Caco-2 (cell line): Measurements from ENCODE around the gene BIN2. TPM values are rescaled to one million over a fixed set of nuclear protein-coding genes. Genes with fewer than 3 reads are reported as not detected.

ENCODE experiments used
- BruUV-seq: library from RNA; stranded (reverse); fragments of 400-500 nt; replicated peaks from 2 replicates; lab custom pipeline; 2021; lab: Mats Ljungman, UMichigan
- CTCF ChIA-PET: fragments of 300-600 bp; sonication (Branson Sonifier 250); formaldehyde crosslinking; loops from one replicate; lab custom pipeline; 2022; ENCODE audit warnings: antibody characterized with exemption; lab: Charles Lee
- POLR2A ChIA-PET: fragments of 300-600 bp; sonication (Branson Sonifier 250); formaldehyde crosslinking; loops from one replicate; lab custom pipeline; 2022; ENCODE audit warnings: antibody characterized with exemption; lab: Charles Lee
- DNase-seq, 2 experiments: peaks; one replicate each; pipeline versions ENCODE4 v3.0.0 to v3.0.0-alpha.2; 2020 to 2022
- H3K27me3 ChIP-seq: replicated peaks from 2 replicates; pipeline ENCODE4 v1.6.0; 2011; ENCODE audit warnings: low read length; ENCODE audit not compliant: control insufficient read depth, insufficient read depth
- H3K36me3 ChIP-seq: 2 replicates; pipeline ENCODE4 v1.5.1; 2011; ENCODE audit warnings: low read length; ENCODE audit not compliant: control insufficient read depth, insufficient read depth
- H3K4me1 ChIP-seq: fragments of 250-450 bp; sonication (Bioruptor Pico); 2 replicates; pipeline ENCODE4 v1.5.1; 2020; ENCODE audit warnings: mild to moderate bottlenecking
- H3K4me3 ChIP-seq: 2 replicates; pipeline ENCODE4 v1.5.1; 2011; ENCODE audit warnings: low read depth, mild to moderate bottlenecking, control low read depth, low read length
- H3K9me3 ChIP-seq: fragments of 250-450 bp; sonication (Bioruptor Pico); 2 replicates; pipeline ENCODE4 v1.5.1; 2020; ENCODE audit warnings: mild to moderate bottlenecking, moderate library complexity
- H3K27ac Mint-ChIP-seq: one replicate; pipeline ENCODE4 v1.8.0; 2022; ENCODE audit warnings: mixed read lengths; ENCODE audit not compliant: unreplicated experiment
- H3K27me3 Mint-ChIP-seq: one replicate; pipeline ENCODE4 v1.8.0; 2022; ENCODE audit warnings: mixed read lengths; ENCODE audit not compliant: insufficient read depth, unreplicated experiment
- H3K36me3 Mint-ChIP-seq: one replicate; pipeline ENCODE4 v1.8.0; 2022; ENCODE audit warnings: mild to moderate bottlenecking, mixed read lengths; ENCODE audit not compliant: insufficient read depth, unreplicated experiment
- H3K4me1 Mint-ChIP-seq: one replicate; pipeline ENCODE4 v1.8.0; 2022; ENCODE audit warnings: low read depth, mixed read lengths; ENCODE audit not compliant: unreplicated experiment
- H3K4me3 Mint-ChIP-seq: one replicate; pipeline ENCODE4 v1.8.0; 2022; ENCODE audit warnings: mild to moderate bottlenecking, moderate library complexity, mixed read lengths; ENCODE audit not compliant: unreplicated experiment
- H3K9me3 Mint-ChIP-seq: one replicate; pipeline ENCODE4 v1.8.0; 2022; ENCODE audit warnings: mixed read lengths; ENCODE audit not compliant: unreplicated experiment
- intact Hi-C: fragments of 100-400 bp; cut with micrococcal nuclease; formaldehyde crosslinking; loops from one replicate; pipeline ENCODE4 v1.10.0; 2022; ENCODE audit not compliant: unreplicated experiment
- total RNA-seq: library from RNA; stranded (reverse); gene quantifications from 2 replicates; pipeline ENCODE4 v1.2.3, GENCODE V29; 2022
- TF ChIP-seq, protein P1 (sequence below), 2 experiments: fragments of 200-600 bp in 1 of 2; IDR thresholded peaks; 1 replicate in 1 of 2; 2 replicates in 1 of 2; pipeline versions ENCODE4 v1.5.1 to v1.8.0; 2011 to 2022; ENCODE audit warnings: antibody characterized with exemption in 1 of 2, control low read depth in 1 of 2, inconsistent platforms in 1 of 2, low read depth in 1 of 2, low read length in 1 of 2, mild to moderate bottlenecking in 1 of 2, moderate library complexity in 1 of 2; ENCODE audit not compliant: insufficient read depth in 1 of 2, severe bottlenecking in 1 of 2, unreplicated experiment in 1 of 2

Gene BIN2
- total RNA-seq, 1 experiment from 2014 or later = 0.18 TPM

- H3K27ac Mint-ChIP-seq = no peak overlapping the region
- Histone ChIP-seq H3K36me3 (no peaks in the 10 kb centered on the region; the same call in none of the 2 replicates), H3K4me3 (no peak overlapping the region), H3K9me3 (no peaks in the 10 kb centered on the region), H3K27me3 (no peaks in the 10 kb centered on the region), H3K4me1 (no peaks in the 10 kb centered on the region)
- H3K4me1 Mint-ChIP-seq = no peaks in the 10 kb centered on the region
- peaks cover 72% of the 10 kb centered on the region for H3K36me3 Mint-ChIP-seq
- intact Hi-C loops = no loop called here
- H3K4me3 Mint-ChIP-seq = no peak overlapping the region
- no peaks in the 10 kb centered on the region for H3K9me3 Mint-ChIP-seq
- ChIA-PET CTCF (interaction anchor here (0.8 kb wide), 1 partner anchor 86 kb away, joined by 3 read pairs; no protein-coding TSS in a partner anchor), POLR2A (no interaction called here)
- no peak for DNase-seq
- H3K27me3 Mint-ChIP-seq = no peaks in the 10 kb centered on the region
- BruUV-seq = no TSS peak
- TF ChIP-seq, protein P1, sequence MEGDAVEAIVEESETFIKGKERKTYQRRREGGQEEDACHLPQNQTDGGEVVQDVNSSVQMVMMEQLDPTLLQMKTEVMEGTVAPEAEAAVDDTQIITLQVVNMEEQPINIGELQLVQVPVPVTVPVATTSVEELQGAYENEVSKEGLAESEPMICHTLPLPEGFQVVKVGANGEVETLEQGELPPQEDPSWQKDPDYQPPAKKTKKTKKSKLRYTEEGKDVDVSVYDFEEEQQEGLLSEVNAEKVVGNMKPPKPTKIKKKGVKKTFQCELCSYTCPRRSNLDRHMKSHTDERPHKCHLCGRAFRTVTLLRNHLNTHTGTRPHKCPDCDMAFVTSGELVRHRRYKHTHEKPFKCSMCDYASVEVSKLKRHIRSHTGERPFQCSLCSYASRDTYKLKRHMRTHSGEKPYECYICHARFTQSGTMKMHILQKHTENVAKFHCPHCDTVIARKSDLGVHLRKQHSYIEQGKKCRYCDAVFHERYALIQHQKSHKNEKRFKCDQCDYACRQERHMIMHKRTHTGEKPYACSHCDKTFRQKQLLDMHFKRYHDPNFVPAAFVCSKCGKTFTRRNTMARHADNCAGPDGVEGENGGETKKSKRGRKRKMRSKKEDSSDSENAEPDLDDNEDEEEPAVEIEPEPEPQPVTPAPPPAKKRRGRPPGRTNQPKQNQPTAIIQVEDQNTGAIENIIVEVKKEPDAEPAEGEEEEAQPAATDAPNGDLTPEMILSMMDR (IDR thresholded peaks at IDR 0.05; ENCODE audit: insufficient read depth in 1 of 2, low read depth in 1 of 2, low read length in 1 of 2, severe bottlenecking in 1 of 2, unreplicated experiment in 1 of 2) = no peak
Measured at GRCh38 chr12:51254536-51254935, 69.4 kb downstream of the BIN2 start.

- no peaks in the 10 kb centered on the region for H3K4me1 Mint-ChIP-seq
- no peak overlapping the region for H3K27ac Mint-ChIP-seq
- no peak overlapping the region for H3K4me3 Mint-ChIP-seq
- no peaks in the 10 kb centered on the region for H3K9me3 Mint-ChIP-seq
- H3K27me3 Mint-ChIP-seq = no peaks in the 10 kb centered on the region
- DNase-seq = no peak
- intact Hi-C loops = no loop called here
- ChIA-PET POLR2A (interaction anchor here (0.5 kb wide), 1 partner anchor 254 kb away, joined by 3 read pairs; no protein-coding TSS in a partner anchor), CTCF (interaction anchor here (0.7 to 1.1 kb wide), 3 partner anchors 17 to 171 kb away, joined by 3 read pairs; partner anchors contain the start of gene SMAGP)
- no peaks in the 10 kb centered on the region for H3K9me3 ChIP-seq
- TF ChIP-seq, protein P1 (IDR thresholded peaks at IDR 0.05; ENCODE audit: insufficient read depth in 1 of 2, low read depth in 1 of 2, low read length in 1 of 2, severe bottlenecking in 1 of 2, unreplicated experiment in 1 of 2) = no peak
- H3K4me3 ChIP-seq = no peak overlapping the region
- H3K27me3 ChIP-seq = no peaks in the 10 kb centered on the region
- H3K36me3 ChIP-seq = no peaks in the 10 kb centered on the region; the same call in none of the 2 replicates
- peaks cover 76% of the 10 kb centered on the region for H3K36me3 Mint-ChIP-seq
- no TSS peak for BruUV-seq
- no peaks in the 10 kb centered on the region for H3K4me1 ChIP-seq
Measured at GRCh38 chr12:51253276-51253675, 70.7 kb downstream of the BIN2 start.

GRCh38 chr12:51247523-51248206 is 76.3 kb downstream of the BIN2 start:
- H3K4me1 Mint-ChIP-seq = no peaks in the 10 kb centered on the region
- intact Hi-C loops = no loop called here
- H3K27ac Mint-ChIP-seq = no peak overlapping the region
- peaks cover 81% of the 10 kb centered on the region for H3K36me3 Mint-ChIP-seq
- peaks cover 4% of the 10 kb centered on the region for H3K36me3 ChIP-seq
- H3K9me3 ChIP-seq = no peaks in the 10 kb centered on the region
- H3K4me3 Mint-ChIP-seq = no peak overlapping the region
- ChIA-PET POLR2A (no interaction called here), CTCF (interaction anchor here (2.2 kb wide), 1 partner anchor 9 kb away, joined by 6 read pairs; the partner anchor contains the start of gene DAZAP2)
- H3K9me3 Mint-ChIP-seq = no peaks in the 10 kb centered on the region
- BruUV-seq = no TSS peak
- no peak for DNase-seq
- no peaks in the 10 kb centered on the region for H3K27me3 ChIP-seq
- no peak overlapping the region for H3K4me3 ChIP-seq
- TF ChIP-seq, protein P1 (IDR thresholded peaks at IDR 0.05; ENCODE audit: insufficient read depth in 1 of 2, low read depth in 1 of 2, low read length in 1 of 2, severe bottlenecking in 1 of 2, unreplicated experiment in 1 of 2) = no peak
- H3K4me1 ChIP-seq = no peaks in the 10 kb centered on the region
- H3K27me3 Mint-ChIP-seq = no peaks in the 10 kb centered on the region
